Measurements from ENCODE around the gene CCDC127. TPM values are rescaled to one million over a fixed set of nuclear protein-coding genes. Genes with fewer than 3 reads are reported as not detected.
"Not testable (repeated sequence)": the region's sequence is repeated elsewhere in the genome, so short reads cannot be mapped to it uniquely, and the experiment has no call there.

CCDC127 gene
- total and polyA plus RNA-seq, 2 experiments from 2014 or later = 11.3 to 19.3 TPM

DNA sequence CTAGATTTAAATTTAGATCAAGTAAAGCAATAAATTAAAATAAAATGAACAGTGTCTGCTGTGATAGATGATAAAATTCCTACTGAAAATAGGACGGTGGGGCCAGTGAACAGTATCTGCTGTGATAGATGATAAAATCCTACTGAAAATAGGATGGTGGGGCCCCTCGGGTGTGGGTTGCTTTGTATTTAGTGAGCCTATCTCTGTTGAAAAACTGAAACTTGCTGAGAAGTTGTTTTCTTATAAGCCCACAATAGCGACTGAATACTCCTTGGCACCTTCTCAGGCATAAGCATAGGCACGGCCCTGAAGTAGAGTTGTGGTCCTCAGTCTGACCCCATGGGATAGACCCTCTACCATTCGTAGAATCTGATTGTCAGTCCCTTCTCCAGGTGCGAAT lies 5.8 kb upstream of the CCDC127 start:
- H3K9me3 ChIP-seq (ENCODE audit: low read depth) = no peaks in the 10 kb centered on the region
- TF ChIP-seq CTCF (IDR thresholded peaks at IDR 0.05; ENCODE audit: low read depth, low read length) = no peak
- DNase-seq (ENCODE audit: low read depth in 1 of 2, low spot score in 1 of 2) = no peak
- no peak overlapping the region for H3K27ac ChIP-seq
- H3K36me3 ChIP-seq = peaks cover 28% of the 10 kb centered on the region
- no peaks in the 10 kb centered on the region for H3K27me3 ChIP-seq
- peaks cover 8% of the 10 kb centered on the region for H3K4me1 ChIP-seq (ENCODE audit: low read depth)
- no peak overlapping the region for H3K4me3 ChIP-seq

- peak in 1 of 2 donors; percentile 25 for DNase-seq (ENCODE audit: low read depth in 1 of 2, low spot score in 1 of 2)
- not testable (repeated sequence) for H3K4me3 ChIP-seq; H3K27me3 ChIP-seq; H3K27ac ChIP-seq; H3K4me1 ChIP-seq (ENCODE audit: low read depth); H3K9me3 ChIP-seq (ENCODE audit: low read depth)
- peaks cover 22% of the 10 kb centered on the region for H3K36me3 ChIP-seq
These were observed 5.2 kb upstream of the CCDC127 start for GRCh38 chr5:222951-223715.

DNA sequence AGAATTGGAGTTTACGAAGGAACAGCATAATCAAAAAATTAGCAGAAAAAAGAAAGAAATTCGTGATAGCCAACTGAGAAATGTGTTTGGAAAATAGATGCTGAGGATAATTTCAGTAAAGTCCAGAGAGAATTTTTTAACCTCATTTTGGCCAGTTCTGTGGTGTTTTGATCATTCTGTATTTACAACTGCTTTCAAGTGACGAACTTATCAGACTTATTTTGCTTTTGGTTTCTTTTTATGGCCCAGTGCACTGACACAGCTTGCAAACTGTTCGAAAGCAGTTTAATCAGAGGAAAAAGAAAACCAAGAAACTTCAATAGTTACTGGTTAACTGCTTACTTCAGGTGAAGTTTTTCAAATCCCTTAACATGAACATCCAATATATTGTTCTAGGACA lies 2.0 kb upstream of the CCDC127 start:
- peaks cover 7% of the 10 kb centered on the region for H3K36me3 ChIP-seq
- peak overlapping the region; percentile 94 for H3K4me3 ChIP-seq
- TF ChIP-seq CTCF (IDR thresholded peaks at IDR 0.05; ENCODE audit: low read depth, low read length) = no peak
- H3K4me1 ChIP-seq (ENCODE audit: low read depth) = peaks cover 8% of the 10 kb centered on the region
- H3K9me3 ChIP-seq (ENCODE audit: low read depth) = no peaks in the 10 kb centered on the region
- no peak overlapping the region for H3K27ac ChIP-seq
- no peak for DNase-seq (ENCODE audit: low read depth in 1 of 2, low spot score in 1 of 2)
- no peaks in the 10 kb centered on the region for H3K27me3 ChIP-seq

DNA sequence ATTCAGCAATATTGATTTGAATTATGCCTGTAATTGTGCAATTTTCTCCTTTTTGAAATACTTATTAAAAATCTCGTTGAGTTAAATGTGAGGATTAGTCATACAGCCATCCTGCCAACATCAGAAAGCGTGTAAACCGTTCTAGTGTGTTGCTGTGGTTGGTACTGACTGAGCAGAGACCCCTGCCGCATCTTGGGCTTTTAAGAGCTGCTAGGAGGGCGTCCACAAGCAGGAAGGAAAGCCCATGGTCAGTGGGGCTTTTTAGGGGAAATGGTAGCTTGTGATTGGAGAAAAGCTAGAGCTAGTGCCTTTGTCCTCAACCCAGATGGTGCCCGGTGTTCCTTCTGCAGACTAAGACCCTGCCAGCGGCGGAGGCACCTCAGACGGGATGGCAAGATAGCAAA lies 1.5 kb upstream of the CCDC127 start:
- Histone ChIP-seq H3K4me3 (peak overlapping the region; percentile 94), H3K36me3 (peaks cover 2% of the 10 kb centered on the region), H3K27me3 (no peaks in the 10 kb centered on the region), H3K4me1 (ENCODE audit: low read depth) (peaks cover 8% of the 10 kb centered on the region), H3K27ac (no peak overlapping the region), H3K9me3 (ENCODE audit: low read depth) (no peaks in the 10 kb centered on the region)
- TF ChIP-seq CTCF (IDR thresholded peaks at IDR 0.05; ENCODE audit: low read depth, low read length) = no peak
- DNase-seq (ENCODE audit: low read depth in 1 of 2, low spot score in 1 of 2) = peak; percentile 26 to 40

DNA sequence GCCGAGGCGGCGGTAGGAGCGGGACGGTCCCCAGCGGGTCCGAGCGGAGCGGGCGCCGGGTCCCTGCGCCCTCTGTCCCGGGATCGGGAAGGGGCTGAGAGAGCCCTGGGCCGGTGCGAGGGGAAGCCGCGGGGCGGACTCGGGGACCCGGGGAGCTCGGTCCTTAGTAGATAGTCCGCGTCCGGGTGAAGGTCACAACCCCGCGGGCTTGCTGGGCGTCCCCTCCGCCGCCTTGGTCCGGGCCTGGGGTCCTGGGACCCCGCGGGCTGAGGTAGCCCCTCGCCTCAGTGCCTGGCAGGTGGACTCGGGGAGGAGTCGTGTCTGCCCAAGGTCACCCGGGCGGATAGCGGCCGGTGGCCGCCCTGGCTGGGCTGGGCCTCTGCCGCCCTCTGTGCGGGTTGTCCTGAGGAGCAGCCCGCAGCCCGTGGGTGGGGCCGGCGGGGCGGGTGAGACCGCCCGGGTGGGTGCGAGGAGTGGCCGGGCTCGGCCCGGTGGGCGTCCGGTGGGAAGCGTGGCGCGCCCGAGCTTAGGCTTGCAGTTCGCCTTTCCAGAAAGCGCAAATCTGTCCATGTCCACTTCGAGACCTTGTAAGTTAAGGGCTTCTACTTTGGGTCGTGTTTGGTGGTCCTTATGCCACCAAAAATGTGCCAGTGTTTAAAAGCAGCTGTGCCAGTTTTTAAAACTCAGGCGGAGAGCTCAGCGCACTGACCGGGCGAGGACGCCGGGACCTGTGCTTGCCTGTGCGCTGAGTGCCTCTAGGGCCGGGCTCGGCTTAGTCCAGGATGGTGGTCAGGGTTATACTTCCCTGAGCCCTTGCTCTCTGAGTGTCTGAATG lies 721 bp upstream of the CCDC127 start:
- Histone ChIP-seq H3K27me3 (no peaks in the 10 kb centered on the region), H3K27ac (peak overlapping the region; percentile 95), H3K36me3 (no peaks in the 10 kb centered on the region), H3K9me3 (ENCODE audit: low read depth) (no peaks in the 10 kb centered on the region), H3K4me3 (peak overlapping the region; percentile 94), H3K4me1 (ENCODE audit: low read depth) (peaks cover 8% of the 10 kb centered on the region)
- TF ChIP-seq CTCF (IDR thresholded peaks at IDR 0.05; ENCODE audit: low read depth, low read length) = no peak
- DNase-seq (ENCODE audit: low read depth in 1 of 2, low spot score in 1 of 2) = peak; percentile 51 to 56

DNA sequence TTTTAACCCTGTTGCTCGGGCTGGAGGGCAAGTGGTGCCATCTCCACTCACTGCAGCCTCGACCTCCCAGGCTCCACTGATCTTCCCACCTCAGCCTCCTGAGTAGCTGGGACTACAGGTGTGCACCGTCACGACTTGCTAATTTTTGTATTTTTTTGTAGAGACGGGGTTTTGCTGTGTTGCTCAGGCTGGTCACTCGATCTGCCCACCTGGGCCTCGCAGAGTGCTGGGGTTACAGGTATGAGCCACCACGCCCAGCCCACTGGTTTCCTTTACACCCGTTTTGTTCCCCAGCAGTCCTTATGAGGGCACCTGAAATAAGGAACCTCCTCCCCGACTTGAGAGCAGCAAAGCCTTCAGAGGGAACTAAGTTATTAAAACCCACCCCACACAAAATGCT lies 1.9 kb downstream of the CCDC127 start:
- H3K4me3 ChIP-seq; H3K4me1 ChIP-seq (ENCODE audit: low read depth); H3K36me3 ChIP-seq; DNase-seq (ENCODE audit: low read depth in 1 of 2, low spot score in 1 of 2); H3K9me3 ChIP-seq (ENCODE audit: low read depth); H3K27me3 ChIP-seq; H3K27ac ChIP-seq: not testable (repeated sequence)

- H3K27ac ChIP-seq; DNase-seq (ENCODE audit: low read depth in 1 of 2, low spot score in 1 of 2): not testable (repeated sequence)
These were observed 2.7 kb downstream of the CCDC127 start for GRCh38 chr5:215256-215655.

More at GRCh38 chr5:215256-215655, 2.7 kb downstream of the CCDC127 start:
- not testable (repeated sequence) for H3K36me3 ChIP-seq; H3K4me1 ChIP-seq (ENCODE audit: low read depth); H3K9me3 ChIP-seq (ENCODE audit: low read depth); H3K4me3 ChIP-seq; H3K27me3 ChIP-seq
